ENCODE measurements around the gene PRSS50.
"Not testable (repeated sequence)": the region's sequence is repeated elsewhere in the genome, so short reads cannot be mapped to it uniquely, and the experiment has no call there.

Gene PRSS50

GRCh38 chr3:46708401-46709156 lies 9.1 kb downstream of the PRSS50 start:
- no peak for DNase-seq (ENCODE audit: low read depth in 3 of 3)

- no peak for DNase-seq (ENCODE audit: low read depth in 3 of 3)
These were observed 10.1 kb downstream of the PRSS50 start for GRCh38 chr3:46707601-46708011.

- DNase-seq (ENCODE audit: low read depth in 3 of 3) = no peak
These were observed 10.7 kb downstream of the PRSS50 start for GRCh38 chr3:46706771-46707582.

- DNase-seq (ENCODE audit: low read depth in 3 of 3) = no peak
These were observed 11.7 kb downstream of the PRSS50 start for GRCh38 chr3:46705751-46706552.

- DNase-seq (ENCODE audit: low read depth in 3 of 3) = peak in 2 of 3 experiments; percentile 51 to 62
These were observed 12.6 kb downstream of the PRSS50 start for GRCh38 chr3:46705022-46705530.

- not testable (repeated sequence) for DNase-seq (ENCODE audit: low read depth in 3 of 3)
These were observed 13.3 kb downstream of the PRSS50 start for GRCh38 chr3:46704346-46704745.

- no peak for DNase-seq (ENCODE audit: low read depth in 3 of 3)
These were observed 14.6 kb downstream of the PRSS50 start for GRCh38 chr3:46703013-46703520.

- no peak for DNase-seq (ENCODE audit: low read depth in 3 of 3)
These were observed 15.2 kb downstream of the PRSS50 start for GRCh38 chr3:46702246-46703012.

GRCh38 chr3:46701181-46701939 lies 16.3 kb downstream of the PRSS50 start, which contains the start of gene TMIE:
Gene TMIE, plus strand, starts transcription at chr3:46701392. Its CDS starts 96 bp downstream, at chr3:46701488.
- no peak for DNase-seq (ENCODE audit: low read depth in 3 of 3)

- no peak for DNase-seq (ENCODE audit: low read depth in 3 of 3)
These were observed 16.9 kb downstream of the PRSS50 start for GRCh38 chr3:46700772-46701171.

GRCh38 chr3:46699676-46700523 lies 17.8 kb downstream of the PRSS50 start:
- no peak for DNase-seq (ENCODE audit: low read depth in 3 of 3)

GRCh38 chr3:46695962-46696894 lies 21.4 kb downstream of the PRSS50 start:
- DNase-seq (ENCODE audit: low read depth in 3 of 3) = no peak

- DNase-seq (ENCODE audit: low read depth in 3 of 3) = peak in 2 of 3 experiments; percentile 16 to 37
These were observed 22.3 kb downstream of the PRSS50 start for GRCh38 chr3:46695177-46695961.

GRCh38 chr3:46694520-46694919 lies 23.1 kb downstream of the PRSS50 start:
- DNase-seq (ENCODE audit: low read depth in 3 of 3) = no peak

- DNase-seq (ENCODE audit: low read depth in 3 of 3) = peak in 1 of 3 experiments; percentile 37
These were observed 23.8 kb downstream of the PRSS50 start for GRCh38 chr3:46693892-46694226.

- DNase-seq (ENCODE audit: low read depth in 3 of 3) = peak in 2 of 3 experiments; percentile 43 to 63
These were observed 24.4 kb downstream of the PRSS50 start, which contains the start of gene ALS2CL for GRCh38 chr3:46693038-46693891. Gene ALS2CL, minus strand, starts transcription at chr3:46693679. Its CDS starts 4,239 bp downstream, at chr3:46689440.

Measured in stimulated activated CD4-positive, alpha-beta T cell treated with anti-CD3 and anti-CD28 coated beads, TNF-alpha, amount 100 ng/mL, for 24 hours (primary cell).